Putamen (tissue), 1 donor: Measurements from ENCODE around the gene PRKCD.

ENCODE experiments used
- DNase-seq: peaks from one replicate; pipeline ENCODE4 v3.0.0-alpha.2; 2016; ENCODE audit warnings: low spot score

Gene PRKCD

DNA sequence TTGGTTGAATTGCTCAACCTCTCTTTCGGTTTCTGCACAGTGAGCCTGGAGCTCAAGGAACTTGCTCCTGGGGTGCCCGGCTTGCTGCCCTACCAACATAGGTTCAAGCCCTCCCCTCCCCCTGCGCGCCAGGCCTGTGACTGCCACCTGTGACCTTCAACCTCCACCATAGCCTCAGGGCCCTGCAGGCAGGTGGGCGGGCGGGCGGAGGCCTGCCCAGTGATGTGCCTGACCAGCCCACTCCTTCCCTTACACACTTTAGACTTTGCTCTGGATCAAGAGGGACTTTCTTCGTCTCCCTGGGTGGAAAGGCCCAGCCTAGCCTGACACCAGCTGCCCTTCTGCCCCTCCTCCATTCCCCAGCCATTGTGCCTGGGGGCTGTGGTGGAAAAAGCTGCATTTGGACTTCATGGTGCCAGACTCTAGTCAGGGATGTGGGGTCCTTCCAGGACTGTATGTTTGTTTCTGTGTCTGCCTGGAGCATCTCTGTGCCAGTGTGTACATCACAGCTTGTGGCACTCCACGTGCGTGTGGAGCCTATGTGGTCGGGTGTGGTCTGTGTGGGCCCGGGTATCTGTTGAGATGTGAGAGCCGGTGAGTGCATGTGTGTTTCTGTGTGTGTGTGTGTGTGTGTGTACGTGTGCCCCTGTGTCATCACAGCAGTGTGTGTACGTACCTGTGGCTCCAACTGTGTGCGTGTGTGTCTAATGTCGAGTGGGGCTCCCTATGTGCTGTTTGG lies 9.5 kb downstream of the PRKCD start:
- no peak for DNase-seq

GRCh38 chr3:53171064-53171418 lies 10.0 kb downstream of the PRKCD start:
- DNase-seq: no peak

- DNase-seq: no peak
Observed at GRCh38 chr3:53171827-53172505, 11.0 kb downstream of the PRKCD start.

DNA sequence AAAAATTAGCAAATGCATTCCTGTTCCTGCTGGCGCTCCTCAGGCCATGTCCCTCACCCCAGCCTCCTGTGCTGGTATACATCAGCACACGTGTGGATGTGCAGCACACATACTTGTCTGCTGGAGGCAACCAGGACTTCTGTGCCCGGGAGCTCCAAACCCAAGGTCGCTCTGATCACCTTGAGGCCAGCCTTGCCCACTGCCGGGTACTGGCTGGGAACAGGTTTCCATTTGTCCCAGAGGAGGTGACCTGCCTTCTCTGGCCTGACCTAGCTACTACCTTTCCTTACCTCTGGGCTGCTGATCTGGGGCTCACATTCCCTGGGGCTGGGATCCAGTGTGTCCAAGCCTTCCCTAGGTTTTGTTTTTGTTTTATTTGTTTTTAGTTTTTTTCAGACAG lies 12.1 kb downstream of the PRKCD start:
- DNase-seq: no peak

- no peak for DNase-seq
Observed at GRCh38 chr3:53174346-53175250, 13.6 kb downstream of the PRKCD start.

- no peak for DNase-seq
Observed at GRCh38 chr3:53175613-53176540, 14.9 kb downstream of the PRKCD start.

- no peak for DNase-seq
Observed at GRCh38 chr3:53178246-53178645, 17.2 kb downstream of the PRKCD start.

DNA sequence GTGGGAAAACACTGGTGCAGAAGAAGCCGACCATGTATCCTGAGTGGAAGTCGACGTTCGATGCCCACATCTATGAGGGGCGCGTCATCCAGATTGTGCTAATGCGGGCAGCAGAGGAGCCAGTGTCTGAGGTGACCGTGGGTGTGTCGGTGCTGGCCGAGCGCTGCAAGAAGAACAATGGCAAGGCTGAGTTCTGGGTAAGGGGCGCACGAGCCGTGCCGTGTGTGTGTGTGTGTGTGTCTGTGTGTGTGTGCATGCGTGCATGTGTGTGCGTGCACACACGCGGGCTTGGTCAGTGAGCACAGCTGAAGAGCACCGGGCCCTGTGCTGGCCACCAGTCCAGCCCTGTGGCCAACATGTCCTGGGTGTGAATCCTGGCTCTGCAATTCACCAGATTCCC lies 18.6 kb downstream of the PRKCD start:
- DNase-seq: no peak

DNA sequence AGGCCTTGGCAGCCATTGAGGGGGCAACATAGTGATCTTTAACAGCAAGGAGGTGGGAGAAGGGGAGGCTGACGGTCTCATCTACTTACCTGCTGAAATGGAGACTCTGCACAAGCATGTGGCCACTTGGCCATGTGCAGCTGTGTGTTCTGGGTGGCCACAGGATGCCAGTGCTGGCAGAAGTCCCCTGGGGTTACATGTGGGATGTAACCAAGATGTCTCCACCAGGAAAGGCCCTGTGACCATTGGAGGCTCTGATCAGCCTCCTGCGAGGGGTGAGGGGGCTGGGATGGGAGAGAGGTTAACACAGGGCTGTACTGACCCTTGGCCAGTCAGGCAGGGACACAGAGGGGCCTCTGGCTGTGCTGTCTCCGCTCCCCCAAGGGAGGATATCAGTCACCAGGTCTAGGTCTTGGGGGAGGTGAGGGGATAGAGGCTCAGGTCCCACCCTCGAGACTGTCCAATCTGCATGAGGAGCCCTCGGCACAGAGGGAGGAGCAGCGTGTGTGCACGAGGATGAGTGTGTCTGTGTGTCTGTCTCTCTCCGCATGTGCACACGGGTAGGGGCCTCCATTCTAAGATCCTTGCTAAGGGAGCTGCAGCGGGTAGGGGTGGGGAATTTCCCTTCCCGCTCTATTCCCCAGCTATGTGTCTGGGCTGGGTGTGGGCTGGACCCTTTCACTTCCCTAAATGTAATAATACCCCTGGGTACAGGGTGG lies 19.5 kb downstream of the PRKCD start:
- no peak for DNase-seq

- no peak for DNase-seq
Observed at GRCh38 chr3:53181024-53181371, 20.0 kb downstream of the PRKCD start.

- no peak for DNase-seq
Observed at GRCh38 chr3:53181528-53181927, 20.5 kb downstream of the PRKCD start.

GRCh38 chr3:53182764-53183355 lies 21.9 kb downstream of the PRKCD start:
- DNase-seq: no peak

DNA sequence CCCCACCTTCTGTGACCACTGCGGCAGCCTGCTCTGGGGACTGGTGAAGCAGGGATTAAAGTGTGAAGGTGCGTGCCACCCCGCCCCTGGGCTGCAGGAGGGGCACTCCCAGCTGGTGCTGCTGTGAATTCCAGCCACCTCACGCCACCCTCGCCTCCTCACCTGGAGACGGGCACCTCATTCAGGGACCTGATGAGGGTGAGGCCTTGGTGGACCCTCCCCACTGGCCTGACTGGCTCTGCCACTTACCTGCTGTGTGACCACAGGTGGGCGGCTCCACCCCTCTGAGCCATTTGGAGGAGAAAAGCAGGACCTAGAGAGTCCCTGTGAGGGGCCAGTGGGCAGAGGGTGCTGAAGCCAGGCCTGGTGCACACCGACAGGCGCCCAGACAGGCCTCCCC lies 22.5 kb downstream of the PRKCD start:
- no peak for DNase-seq

GRCh38 chr3:53184701-53185100 lies 23.7 kb downstream of the PRKCD start:
- no peak for DNase-seq

GRCh38 chr3:53185761-53186465 lies 24.9 kb downstream of the PRKCD start:
- DNase-seq: no peak

- DNase-seq: no peak
Observed at GRCh38 chr3:53186726-53187125, 25.7 kb downstream of the PRKCD start.

GRCh38 chr3:53187430-53187829 lies 26.4 kb downstream of the PRKCD start:
- no peak for DNase-seq

DNA sequence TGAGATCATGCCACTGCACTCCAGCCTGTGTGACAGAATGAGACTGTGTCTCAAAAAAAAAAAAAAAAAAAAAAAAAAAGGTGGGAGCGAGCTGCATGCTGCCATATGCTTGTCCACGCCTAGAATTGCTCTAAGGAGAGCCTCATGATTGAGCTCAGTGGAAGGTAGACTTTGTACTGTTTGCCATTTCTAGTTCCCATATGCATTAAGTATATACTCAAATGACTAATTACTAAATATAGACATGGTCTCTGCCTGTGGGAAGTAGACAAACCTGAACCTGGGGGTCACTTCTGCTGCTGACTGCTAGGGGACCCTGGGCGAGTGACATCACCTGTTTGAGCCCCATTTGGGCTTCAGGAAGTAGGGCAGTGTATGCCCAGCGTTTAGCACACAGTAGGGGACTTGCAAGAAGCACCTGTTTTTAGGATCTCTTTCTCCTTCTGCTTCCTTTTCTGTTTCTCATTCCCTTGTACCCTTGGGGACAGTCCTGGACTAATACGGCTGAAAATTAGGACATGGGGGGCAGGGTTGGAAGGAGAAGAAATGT lies 27.2 kb downstream of the PRKCD start:
- no peak for DNase-seq

DNA sequence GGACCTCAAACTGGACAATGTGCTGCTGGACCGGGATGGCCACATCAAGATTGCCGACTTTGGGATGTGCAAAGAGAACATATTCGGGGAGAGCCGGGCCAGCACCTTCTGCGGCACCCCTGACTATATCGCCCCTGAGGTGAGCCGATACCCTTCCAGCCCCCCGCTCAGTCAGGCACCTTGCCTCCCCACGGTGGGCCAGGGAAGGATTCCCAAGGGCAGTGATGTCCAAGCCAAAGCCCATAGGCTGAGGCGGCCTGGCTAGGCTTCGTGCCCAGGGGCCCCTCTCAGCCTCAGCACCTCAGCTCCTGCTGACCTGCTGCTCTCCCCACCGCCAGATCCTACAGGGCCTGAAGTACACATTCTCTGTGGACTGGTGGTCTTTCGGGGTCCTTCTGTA lies 27.7 kb downstream of the PRKCD start:
- no peak for DNase-seq

GRCh38 chr3:53189276-53189675 lies 28.3 kb downstream of the PRKCD start:
- DNase-seq: no peak
